HepG2 (cell line): Measurements from ENCODE around the gene ARHGEF37.

Experiments used
- CBX2 ChIP-seq, 2 experiments: fragments of 200-600 bp in 1 of 2; sonication (generic); formaldehyde crosslinking in 1 of 2; IDR thresholded peaks; 2 replicates each; pipeline versions ENCODE4 v1.7.0 to v1.8.1; 2018 to 2022; ENCODE audit warnings: low read depth in 2 of 2, low read length in 1 of 2, mild to moderate bottlenecking in 1 of 2, missing genetic modification reagents in 1 of 2
- CHCHD3 ChIP-seq: sonication (generic); formaldehyde crosslinking; IDR thresholded peaks from 2 replicates; pipeline ENCODE4 v1.8.0; 2022; ENCODE audit warnings: mild to moderate bottlenecking, missing genetic modification reagents, moderate library complexity
- HDAC2 ChIP-seq: sonication (generic); formaldehyde crosslinking; IDR thresholded peaks from 2 replicates; pipeline ENCODE4 v1.4.0; 2020; ENCODE audit warnings: missing genetic modification reagents
- JUND ChIP-seq: sonication (generic); formaldehyde crosslinking; IDR thresholded peaks from 2 replicates; pipeline ENCODE4 v1.8.0; 2022; ENCODE audit warnings: mild to moderate bottlenecking, missing genetic modification reagents
- NR2F1 ChIP-seq, 2 experiments: fragments of 450-650 bp in 1 of 2; formaldehyde crosslinking in 1 of 2; IDR thresholded peaks; 2 replicates each; pipeline versions ENCODE4 v1.5.0 to v1.6.1; 2016 to 2020; ENCODE audit warnings: mild to moderate bottlenecking in 1 of 2, missing compliant biosample characterization in 1 of 2, missing genetic modification reagents in 1 of 2, moderate library complexity in 1 of 2
- SAFB2 ChIP-seq: sonication (generic); formaldehyde crosslinking; IDR thresholded peaks from 2 replicates; pipeline ENCODE4 v1.5.1; 2020; ENCODE audit warnings: missing genetic modification reagents, low read depth, mild to moderate bottlenecking, borderline replicate concordance
- THAP11 ChIP-seq: IDR thresholded peaks from 2 replicates; pipeline ENCODE4 v1.6.1; 2016; ENCODE audit warnings: missing biosample characterization, missing genetic modification reagents
- ZBTB1 ChIP-seq: sonication (generic); formaldehyde crosslinking; IDR thresholded peaks from 2 replicates; pipeline ENCODE4 v1.4.0; 2020; ENCODE audit warnings: missing genetic modification reagents, borderline replicate concordance
- ZFYVE20 ChIP-seq: sonication (generic); formaldehyde crosslinking; IDR thresholded peaks from 2 replicates; pipeline ENCODE4 v1.8.0; 2023; ENCODE audit warnings: low read depth, mild to moderate bottlenecking, moderate library complexity, missing genetic modification reagents, borderline replicate concordance
- ZIK1 ChIP-seq: sonication (generic); formaldehyde crosslinking; IDR thresholded peaks from 2 replicates; pipeline ENCODE4 v1.5.0; 2020; ENCODE audit warnings: mild to moderate bottlenecking, low read depth, missing genetic modification reagents, borderline replicate concordance
- ZNF256 ChIP-seq: sonication (generic); formaldehyde crosslinking; conservative IDR thresholded peaks from 2 replicates; pipeline ENCODE4 v1.4.0; 2020; ENCODE audit warnings: missing genetic modification reagents
- ZNF260 ChIP-seq: sonication (generic); formaldehyde crosslinking; IDR thresholded peaks from 2 replicates; pipeline ENCODE4 v1.4.0; 2020; ENCODE audit warnings: missing genetic modification reagents, low read depth, mild to moderate bottlenecking, borderline replicate concordance
- TF ChIP-seq, protein P1 (sequence below): sonication (generic); formaldehyde crosslinking; IDR thresholded peaks from 2 replicates; pipeline ENCODE4 v1.8.1; 2023; ENCODE audit warnings: missing genetic modification reagents, inconsistent platforms, borderline replicate concordance

DNA sequence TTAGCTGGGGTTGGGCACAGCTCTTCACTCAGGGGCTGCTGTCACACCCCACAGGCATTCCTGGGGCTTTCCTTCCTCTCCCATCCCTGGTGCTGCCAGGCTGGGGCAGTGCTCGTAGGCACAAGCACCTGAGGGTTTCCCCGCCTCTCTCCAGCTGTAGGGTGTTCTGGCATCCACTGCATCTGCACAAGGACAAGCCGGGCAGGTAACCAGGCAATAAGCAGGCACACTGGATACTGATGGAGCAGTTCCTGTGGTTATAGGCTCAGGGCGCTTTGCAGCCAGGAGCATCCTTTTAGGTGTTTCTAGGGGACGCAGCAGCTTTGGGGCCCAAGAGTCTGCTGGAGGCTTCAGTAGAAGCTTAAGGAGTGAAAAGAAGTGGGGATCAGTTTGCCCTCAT, 56.8 kb downstream of the ARHGEF37 start:
- TF ChIP-seq NR2F1 (CRISPR knock-in tag; IDR thresholded peaks at IDR 0.05) (no peak), CHCHD3 (CRISPR knock-in tag) (no peak), ZIK1 (no peak), SAFB2 (CRISPR knock-in tag) (no peak), JUND (CRISPR knock-in tag) (no peak), ZNF256 (CRISPR knock-in tag) (no peak), CBX2 (IDR thresholded peaks at IDR 0.05; ENCODE audit: low read depth, low read length) (no peak), CBX2 (CRISPR knock-in tag; IDR thresholded peaks at IDR 0.05; ENCODE audit: low read depth) (no peak), THAP11 (no peak), ZFYVE20 (no peak), HDAC2 (CRISPR knock-in tag) (no peak), ZNF260 (CRISPR knock-in tag) (no peak), ZBTB1 (no peak)
- TF ChIP-seq, protein P1, sequence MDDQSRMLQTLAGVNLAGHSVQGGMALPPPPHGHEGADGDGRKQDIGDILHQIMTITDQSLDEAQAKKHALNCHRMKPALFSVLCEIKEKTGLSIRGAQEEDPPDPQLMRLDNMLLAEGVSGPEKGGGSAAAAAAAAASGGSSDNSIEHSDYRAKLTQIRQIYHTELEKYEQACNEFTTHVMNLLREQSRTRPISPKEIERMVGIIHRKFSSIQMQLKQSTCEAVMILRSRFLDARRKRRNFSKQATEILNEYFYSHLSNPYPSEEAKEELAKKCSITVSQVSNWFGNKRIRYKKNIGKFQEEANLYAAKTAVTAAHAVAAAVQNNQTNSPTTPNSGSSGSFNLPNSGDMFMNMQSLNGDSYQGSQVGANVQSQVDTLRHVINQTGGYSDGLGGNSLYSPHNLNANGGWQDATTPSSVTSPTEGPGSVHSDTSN (CRISPR knock-in tag), result no peak
